ENCODE data around the gene UNKL.
A peak's percentile ranks its signal among the peaks of the same experiment; 100 is the strongest.

The UNKL gene

GRCh38 chr16:1372292-1372950 is 42.1 kb downstream of the UNKL start:
- no peak for DNase-seq

- no peak for DNase-seq
Observed at GRCh38 chr16:1371054-1371978, 43.2 kb downstream of the UNKL start.

GRCh38 chr16:1367486-1368174 is 46.9 kb downstream of the UNKL start:
- DNase-seq: no peak

- no peak for DNase-seq
Observed at GRCh38 chr16:1366712-1367299, 47.7 kb downstream of the UNKL start.

- DNase-seq: no peak
Observed at GRCh38 chr16:1366060-1366711, 48.3 kb downstream of the UNKL start.

GRCh38 chr16:1364510-1364909 is 50.0 kb downstream of the UNKL start:
- DNase-seq: no peak

GRCh38 chr16:1363501-1364041 is 50.9 kb downstream of the UNKL start:
- DNase-seq: peak; percentile 28 to 48

- DNase-seq: no peak
Observed at GRCh38 chr16:1362807-1363206, 51.7 kb downstream of the UNKL start.

GRCh38 chr16:1361685-1362360 is 52.7 kb downstream of the UNKL start:
- DNase-seq: no peak

- DNase-seq: no peak
Observed at GRCh38 chr16:1357906-1358566, 56.5 kb downstream of the UNKL start.

GRCh38 chr16:1356061-1356900 is 58.2 kb downstream of the UNKL start:
- no peak for DNase-seq

- DNase-seq: no peak
Observed at GRCh38 chr16:1355591-1355990, 58.9 kb downstream of the UNKL start.

- no peak for DNase-seq
Observed at GRCh38 chr16:1354815-1355540, 59.5 kb downstream of the UNKL start.

- peak; percentile 72 to 75 for DNase-seq
Observed at GRCh38 chr16:1351582-1352362, 62.7 kb downstream of the UNKL start, which contains the start of the genes GNPTG and TSR3. Gene GNPTG, plus strand, starts transcription at chr16:1351931. Its CDS starts 35 bp downstream, at chr16:1351966. Gene TSR3, minus strand, starts transcription at chr16:1351878. Its CDS starts 74 bp downstream, at chr16:1351804.

GRCh38 chr16:1351215-1351581 is 63.3 kb downstream of the UNKL start:
- no peak for DNase-seq

- no peak for DNase-seq
Observed at GRCh38 chr16:1350691-1351090, 63.8 kb downstream of the UNKL start.

- DNase-seq: no peak
Observed at GRCh38 chr16:1349951-1350350, 64.6 kb downstream of the UNKL start.

- no peak for DNase-seq
Observed at GRCh38 chr16:1349351-1349750, 65.2 kb downstream of the UNKL start.

GRCh38 chr16:1348926-1349325 is 65.6 kb downstream of the UNKL start:
- DNase-seq: no peak
